Spleen (tissue), 7 donors: ENCODE data around the gene BTBD17.

Experiments
- CTCF ChIP-seq, 11 experiments: fragments of 200-600 bp in 7 of 11; fragments of 450-650 bp in 4 of 11; sonication (generic) in 4 of 11; IDR thresholded peaks in 8 of 11; conservative IDR thresholded peaks in 3 of 11; 1 replicate in 7 of 11; 2 replicates in 4 of 11; pipeline versions ENCODE4 v1.4.0 to v1.8.0; 2016 to 2021; ENCODE audit warnings: antibody characterized with exemption in 11 of 11, inconsistent platforms in 4 of 11, mild to moderate bottlenecking in 1 of 11
- POLR2A ChIP-seq, 3 donors: fragments of 450-650 bp; IDR thresholded peaks; one replicate each; pipeline ENCODE4 v1.5.1; 2017; ENCODE audit warnings: antibody characterized with exemption in 3 of 3, mild to moderate bottlenecking in 1 of 3
- POLR2AphosphoS5 ChIP-seq, 3 donors: sonication (generic); formaldehyde crosslinking; IDR thresholded peaks; one replicate each; pipeline ENCODE4 v1.5.1; 2017; ENCODE audit warnings: antibody characterized with exemption in 3 of 3
- donor health status: DM: no; HTN: no; CAD: no; lungs with moderate emphysema.
- donor health status: DM: no; HTN: no; CAD: no.
- donor health status: DM: no; HTN: no; CAD: no.

DNA sequence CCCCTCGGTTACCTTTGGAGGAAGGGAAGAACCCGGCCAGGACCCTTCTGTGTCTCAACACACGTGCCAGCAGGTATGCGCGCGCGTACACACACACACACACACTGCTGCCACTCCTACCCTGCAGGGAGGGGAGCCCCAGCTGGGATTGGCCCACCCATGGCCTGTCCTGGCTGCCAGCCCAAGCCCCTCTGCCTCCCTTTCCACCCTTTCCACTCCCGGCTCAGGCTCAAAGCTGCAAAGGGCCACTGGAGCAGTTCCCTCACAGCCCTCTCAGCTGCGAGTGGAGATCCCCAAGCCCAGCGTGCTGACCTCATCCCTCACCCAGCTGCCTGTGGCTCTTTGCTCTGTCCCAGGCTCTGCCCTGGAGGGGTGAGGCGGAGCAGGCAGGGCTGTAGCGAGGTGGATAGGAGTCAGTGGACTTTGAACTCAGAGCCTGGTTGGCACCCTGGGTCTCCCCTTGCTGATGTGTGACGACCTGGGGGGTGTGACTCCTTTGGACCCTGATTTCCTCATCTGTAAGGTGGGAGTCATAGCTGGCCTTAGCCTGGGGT lies 21.1 kb downstream of the BTBD17 start:
- TF ChIP-seq CTCF (IDR thresholded peaks at IDR 0.05 in 8 of 11, conservative IDR thresholded peaks at IDR 0.05 in 3 of 11) (no peak), POLR2AphosphoS5 (IDR thresholded peaks at IDR 0.05) (no peak), POLR2A (IDR thresholded peaks at IDR 0.05) (no peak)
